ENCODE results near the gene BICRA.

The BICRA gene

GRCh38 chr19:47589824-47590223, 19.1 kb upstream of the BICRA start:
- no CpG with 5 or more reads among the region's 7 CpGs for WGBS (ENCODE audit: extremely low coverage, insufficient coverage, insufficient read length)

GRCh38 chr19:47593860-47594259, 15.1 kb upstream of the BICRA start:
- H3K4ac ChIP-seq (ENCODE audit: low read depth, low read length), result no peak overlapping the region
- H3K27me3 ChIP-seq (ENCODE audit: insufficient read depth, low read length), result no peaks in the 10 kb centered on the region
- no peak overlapping the region for H3K18ac ChIP-seq (ENCODE audit: low read length)
- no peak overlapping the region for H3K27ac ChIP-seq (ENCODE audit: low read depth, low read length)
- H3K4me3 ChIP-seq (ENCODE audit: low read depth, low read length), result no peak overlapping the region
- H4K8ac ChIP-seq (ENCODE audit: low read depth, low read length), result no peak overlapping the region
- no peaks in the 10 kb centered on the region for H3K36me3 ChIP-seq (ENCODE audit: control insufficient read depth in 1 of 2, insufficient read depth in 2 of 2, low read length in 2 of 2)
- H3K79me1 ChIP-seq (ENCODE audit: low read length), result peaks cover 7% of the 10 kb centered on the region
- no peak for DNase-seq
- H4K12ac ChIP-seq (ENCODE audit: low read depth, low read length), result no peak overlapping the region
- no peaks in the 10 kb centered on the region for H3K9me3 ChIP-seq (ENCODE audit: insufficient read depth, low read depth, low read length)
- H2BK120ac ChIP-seq (ENCODE audit: insufficient read depth, low read length, poor library complexity), result no peak overlapping the region
- H2AK5ac ChIP-seq (ENCODE audit: low read length), result no peak overlapping the region
- H3K4me1 ChIP-seq (ENCODE audit: control insufficient read depth in 1 of 2, insufficient read depth in 2 of 2, low read length in 2 of 2), result peaks cover 2% of the 10 kb centered on the region in 2 experiments
- H3K14ac ChIP-seq (ENCODE audit: low read length), result no peak overlapping the region
- no peak overlapping the region for H4K91ac ChIP-seq (ENCODE audit: low read depth, low read length)
- no CpG with 5 or more reads among the region's 6 CpGs for WGBS (ENCODE audit: extremely low coverage, insufficient coverage, insufficient read length)
- no peak overlapping the region for H3K23ac ChIP-seq (ENCODE audit: low read length)
- H3K79me2 ChIP-seq (ENCODE audit: control insufficient read depth, insufficient read depth, low read length, poor library complexity), result no peaks in the 10 kb centered on the region
- no peak overlapping the region for H2BK5ac ChIP-seq (ENCODE audit: low read depth, low read length, poor library complexity)
- no peak overlapping the region for H2BK12ac ChIP-seq (ENCODE audit: low read length)
- H2AFZ ChIP-seq (ENCODE audit: insufficient read depth, low read length, poor library complexity), result no peak overlapping the region
- no peak overlapping the region for H3K4me2 ChIP-seq (ENCODE audit: low read length)
- H3K9ac ChIP-seq (ENCODE audit: low read length), result no peak overlapping the region

More at GRCh38 chr19:47589824-47590223, 19.1 kb upstream of the BICRA start:
- H3K23ac ChIP-seq (ENCODE audit: low read length), result no peak overlapping the region
- no peak for DNase-seq
- no peak overlapping the region for H3K14ac ChIP-seq (ENCODE audit: low read length)
- no peaks in the 10 kb centered on the region for H3K79me2 ChIP-seq (ENCODE audit: control insufficient read depth, insufficient read depth, low read length, poor library complexity)
- no peak overlapping the region for H3K4me3 ChIP-seq (ENCODE audit: low read depth, low read length)
- no peak overlapping the region for H3K27ac ChIP-seq (ENCODE audit: low read depth, low read length)
- no peak overlapping the region for H2BK12ac ChIP-seq (ENCODE audit: low read length)
- H3K18ac ChIP-seq (ENCODE audit: low read length), result no peak overlapping the region
- no peak overlapping the region for H2BK120ac ChIP-seq (ENCODE audit: insufficient read depth, low read length, poor library complexity)
- no peak overlapping the region for H2AFZ ChIP-seq (ENCODE audit: insufficient read depth, low read length, poor library complexity)
- H4K8ac ChIP-seq (ENCODE audit: low read depth, low read length), result no peak overlapping the region
- H3K79me1 ChIP-seq (ENCODE audit: low read length), result no peaks in the 10 kb centered on the region
- H2BK5ac ChIP-seq (ENCODE audit: low read depth, low read length, poor library complexity), result no peak overlapping the region
- H3K4me1 ChIP-seq (ENCODE audit: control insufficient read depth in 1 of 2, insufficient read depth in 2 of 2, low read length in 2 of 2), result peaks cover 0 to 2% of the 10 kb centered on the region in 2 experiments
- peaks cover 2% of the 10 kb centered on the region in 2 experiments for H3K36me3 ChIP-seq (ENCODE audit: control insufficient read depth in 1 of 2, insufficient read depth in 2 of 2, low read length in 2 of 2)
- H3K9me3 ChIP-seq (ENCODE audit: insufficient read depth, low read depth, low read length), result peaks cover 11% of the 10 kb centered on the region
- H3K27me3 ChIP-seq (ENCODE audit: insufficient read depth, low read length), result no peaks in the 10 kb centered on the region
- H3K4me2 ChIP-seq (ENCODE audit: low read length), result no peak overlapping the region
- H3K4ac ChIP-seq (ENCODE audit: low read depth, low read length), result no peak overlapping the region
- H4K12ac ChIP-seq (ENCODE audit: low read depth, low read length), result no peak overlapping the region
- H2AK5ac ChIP-seq (ENCODE audit: low read length), result no peak overlapping the region
- no peak overlapping the region for H3K9ac ChIP-seq (ENCODE audit: low read length)
- no peak overlapping the region for H4K91ac ChIP-seq (ENCODE audit: low read depth, low read length)

- no peak overlapping the region for H4K91ac ChIP-seq (ENCODE audit: low read depth, low read length)
- peaks cover 7% of the 10 kb centered on the region for H3K79me1 ChIP-seq (ENCODE audit: low read length)
- H2BK5ac ChIP-seq (ENCODE audit: low read depth, low read length, poor library complexity), result no peak overlapping the region
- no peak for DNase-seq
- no peak overlapping the region for H3K4me2 ChIP-seq (ENCODE audit: low read length)
- no peak overlapping the region for H3K14ac ChIP-seq (ENCODE audit: low read length)
- no peak overlapping the region for H2BK12ac ChIP-seq (ENCODE audit: low read length)
- H2AK5ac ChIP-seq (ENCODE audit: low read length), result no peak overlapping the region
- no peak overlapping the region for H3K27ac ChIP-seq (ENCODE audit: low read depth, low read length)
- no peak overlapping the region for H4K12ac ChIP-seq (ENCODE audit: low read depth, low read length)
- no peaks in the 10 kb centered on the region for H3K79me2 ChIP-seq (ENCODE audit: control insufficient read depth, insufficient read depth, low read length, poor library complexity)
- H3K9ac ChIP-seq (ENCODE audit: low read length), result no peak overlapping the region
- H3K4ac ChIP-seq (ENCODE audit: low read depth, low read length), result no peak overlapping the region
- no peak overlapping the region for H2BK120ac ChIP-seq (ENCODE audit: insufficient read depth, low read length, poor library complexity)
- no peaks in the 10 kb centered on the region for H3K9me3 ChIP-seq (ENCODE audit: insufficient read depth, low read depth, low read length)
- no peak overlapping the region for H2AFZ ChIP-seq (ENCODE audit: insufficient read depth, low read length, poor library complexity)
- H3K4me3 ChIP-seq (ENCODE audit: low read depth, low read length), result no peak overlapping the region
- no peak overlapping the region for H4K8ac ChIP-seq (ENCODE audit: low read depth, low read length)
- no peaks in the 10 kb centered on the region for H3K36me3 ChIP-seq (ENCODE audit: control insufficient read depth in 1 of 2, insufficient read depth in 2 of 2, low read length in 2 of 2)
- H3K4me1 ChIP-seq (ENCODE audit: control insufficient read depth in 1 of 2, insufficient read depth in 2 of 2, low read length in 2 of 2), result peaks cover 4% of the 10 kb centered on the region in 2 experiments
- no CpG with 5 or more reads among the region's 6 CpGs for WGBS (ENCODE audit: extremely low coverage, insufficient coverage, insufficient read length)
- H3K27me3 ChIP-seq (ENCODE audit: insufficient read depth, low read length), result no peaks in the 10 kb centered on the region
- H3K23ac ChIP-seq (ENCODE audit: low read length), result no peak overlapping the region
- no peak overlapping the region for H3K18ac ChIP-seq (ENCODE audit: low read length)
Measured at GRCh38 chr19:47595944-47596343, 13.0 kb upstream of the BICRA start.

GRCh38 chr19:47598407-47599349, 10.3 kb upstream of the BICRA start:
- Histone ChIP-seq H4K12ac (ENCODE audit: low read depth, low read length) (no peak overlapping the region), H3K18ac (ENCODE audit: low read length) (no peak overlapping the region), H2BK5ac (ENCODE audit: low read depth, low read length, poor library complexity) (peak overlapping the region; percentile 10), H3K9me3 (ENCODE audit: insufficient read depth, low read depth, low read length) (no peaks in the 10 kb centered on the region), H2AFZ (ENCODE audit: insufficient read depth, low read length, poor library complexity) (peak overlapping the region; percentile 8), H3K14ac (ENCODE audit: low read length) (no peak overlapping the region), H4K8ac (ENCODE audit: low read depth, low read length) (peak overlapping the region; percentile 8), H2AK5ac (ENCODE audit: low read length) (peak overlapping the region; percentile 12), H3K4ac (ENCODE audit: low read depth, low read length) (no peak overlapping the region), H3K79me1 (ENCODE audit: low read length) (peaks cover 7% of the 10 kb centered on the region), H3K27ac (ENCODE audit: low read depth, low read length) (peak overlapping the region; percentile 76), H3K23ac (ENCODE audit: low read length) (no peak overlapping the region), H3K4me3 (ENCODE audit: low read depth, low read length) (peak overlapping the region; percentile 51), H2BK12ac (ENCODE audit: low read length) (peak overlapping the region; percentile 53), H3K36me3 (ENCODE audit: control insufficient read depth in 1 of 2, insufficient read depth in 2 of 2, low read length in 2 of 2) (no peaks in the 10 kb centered on the region), H3K4me1 (ENCODE audit: control insufficient read depth in 1 of 2, insufficient read depth in 2 of 2, low read length in 2 of 2) (peaks cover 4 to 10% of the 10 kb centered on the region in 2 experiments), H2BK120ac (ENCODE audit: insufficient read depth, low read length, poor library complexity) (peak overlapping the region; percentile 2), H3K9ac (ENCODE audit: low read length) (peak overlapping the region; percentile 77), H3K27me3 (ENCODE audit: insufficient read depth, low read length) (no peaks in the 10 kb centered on the region), H4K91ac (ENCODE audit: low read depth, low read length) (peak overlapping the region; percentile 51), H3K4me2 (ENCODE audit: low read length) (peak overlapping the region; percentile 82), H3K79me2 (ENCODE audit: control insufficient read depth, insufficient read depth, low read length, poor library complexity) (no peaks in the 10 kb centered on the region)
- DNase-seq, result peak; percentile 75 to 85
- WGBS (ENCODE audit: extremely low coverage, insufficient coverage, insufficient read length), result no CpG with 5 or more reads among the region's 21 CpGs

All from trophoblast cell (in vitro differentiated cells and primary cell).